Small intestine (tissue), 7 donors: ENCODE measurements around the gene ETV4. TPM values are rescaled to one million over a fixed set of nuclear protein-coding genes. Genes with fewer than 3 reads are reported as not detected.

ENCODE experiments used
- DNase-seq, 2 donors: peaks; one replicate each; pipeline versions ENCODE4 v3.0.0 to v3.0.0-alpha.2; 2013
- FAIRE-seq: peaks from 2 replicates; lab custom pipeline; 2012; peaks lifted over from hg19 to GRCh38; lab: Jason Lieb, UNC
- H3K27ac ChIP-seq, 3 donors: one replicate each; pipeline ENCODE4 v1.5.1; 2013; ENCODE audit warnings: low read length in 2 of 3, mild to moderate bottlenecking in 2 of 3, control low read depth in 1 of 3, inconsistent platforms in 1 of 3, low read depth in 1 of 3, moderate library complexity in 1 of 3
- H3K27me3 ChIP-seq, 3 donors: one replicate each; pipeline ENCODE4 v1.6.1; 2013; ENCODE audit warnings: low read length in 3 of 3, inconsistent platforms in 1 of 3; ENCODE audit not compliant: control insufficient read depth in 3 of 3, insufficient read depth in 3 of 3
- H3K36me3 ChIP-seq, 3 donors: one replicate each; pipeline ENCODE4 v1.6.1; 2013; ENCODE audit warnings: low read length in 3 of 3, inconsistent platforms in 1 of 3, low read depth in 1 of 3, mild to moderate bottlenecking in 1 of 3, moderate library complexity in 1 of 3; ENCODE audit not compliant: control insufficient read depth in 3 of 3, insufficient read depth in 2 of 3
- H3K4me1 ChIP-seq, 3 donors: one replicate each; pipeline ENCODE4 v1.6.1; 2013; ENCODE audit warnings: low read length in 2 of 3, inconsistent platforms in 1 of 3, low read depth in 1 of 3, mild to moderate bottlenecking in 1 of 3, moderate library complexity in 1 of 3; ENCODE audit not compliant: control insufficient read depth in 3 of 3, insufficient read depth in 2 of 3
- H3K4me3 ChIP-seq, 3 donors: one replicate each; pipeline ENCODE4 v1.5.1; 2013; ENCODE audit warnings: low read length in 3 of 3, control low read depth in 1 of 3, inconsistent platforms in 1 of 3, low read depth in 1 of 3, mild to moderate bottlenecking in 1 of 3, moderate library complexity in 1 of 3
- H3K9me3 ChIP-seq, 2 donors: one replicate each; pipeline ENCODE4 v1.6.1; 2013; ENCODE audit warnings: low read depth in 1 of 2, low read length in 1 of 2; ENCODE audit not compliant: control insufficient read depth in 2 of 2, insufficient read depth in 1 of 2
- WGBS, 3 donors: extraction: QIAGEN DNeasy Blood & Tissue Kit; methylation state at CpG; one replicate each; pipeline ENCODE4 v1.1.7; 2013; 5-methylcytosine and 5-hydroxymethylcytosine counted together
- polyA plus RNA-seq, 4 donors: library from polyadenylated mRNA; stranded (reverse) in 3 of 4; unstranded in 1 of 4; fragments of 200-250 nt in 3 of 4; fragments of 120-200 nt in 1 of 4; gene quantifications; one replicate each; pipeline versions ENCODE4 v1.2.1 to v1.2.3, GENCODE V29; 2013
- donor health status: healthy with polysubstance abuse.
- donor health status: control.
- donor health status: control.
- donor health status: Bipolar disorder and iron deficiency.
- donor health status: healthy.

ETV4 gene
- polyA plus RNA-seq, 4 donors, result 1.3 to 16.4 (median 4.5) TPM

DNA sequence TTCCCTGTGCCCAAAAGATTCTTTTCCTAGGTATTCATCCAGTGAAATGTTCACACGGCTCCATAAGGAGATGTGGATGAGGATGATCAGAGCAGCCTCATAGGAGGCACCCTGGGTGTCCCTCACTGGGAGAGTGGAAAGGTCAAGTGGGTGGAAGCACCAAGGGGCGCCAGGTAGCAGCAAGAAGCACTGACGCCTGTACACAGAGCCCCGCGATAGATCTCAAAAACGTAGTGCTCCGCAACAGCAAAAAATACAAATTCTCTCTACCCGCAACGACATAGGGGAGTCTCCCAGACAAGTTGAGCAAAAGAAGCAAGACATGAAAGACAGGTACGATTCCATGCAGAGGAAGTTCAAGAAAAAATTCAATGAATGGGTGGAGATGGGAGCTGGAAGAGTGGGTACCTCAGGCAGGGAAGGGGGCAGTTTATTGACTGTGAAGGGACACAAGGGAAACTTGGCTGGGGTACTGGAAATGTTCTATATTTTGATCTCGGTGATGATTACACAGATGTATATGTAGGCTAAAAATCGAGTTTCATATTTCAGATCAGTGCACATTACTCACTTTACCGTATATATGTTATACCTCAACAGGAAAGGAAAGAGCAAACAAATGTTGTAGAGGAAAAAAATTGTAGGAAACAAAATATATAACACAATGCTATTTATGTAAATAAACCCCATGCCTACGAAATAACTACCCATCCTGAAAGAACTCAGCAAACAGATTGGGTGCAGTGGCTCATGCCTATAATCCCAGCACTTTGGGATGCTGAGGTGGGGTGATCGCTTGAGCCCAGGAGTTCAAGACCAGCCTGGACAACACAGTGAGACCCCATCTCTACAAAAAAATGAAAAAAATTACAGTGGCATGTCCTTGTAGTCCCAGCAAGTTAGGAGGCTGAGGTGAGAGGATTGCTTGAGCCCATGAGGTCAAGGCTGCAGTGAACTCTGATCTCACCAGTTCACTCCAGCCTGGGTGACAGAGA, 17.8 kb upstream of the ETV4 start:
- no peak for DNase-seq
- Histone ChIP-seq H3K4me3 (no peak overlapping the region), H3K27me3 (peaks cover 0 to 3% (median 0%) of the 10 kb centered on the region in 3 donors), H3K4me1 (peaks cover 0 to 19% (median 4%) of the 10 kb centered on the region in 3 donors), H3K27ac (no peak overlapping the region), H3K36me3 (no peaks in the 10 kb centered on the region), H3K9me3 (no peaks in the 10 kb centered on the region)
- 50 to 56% (median 51%) methylated on average over 15 of the region's 15 CpGs for WGBS, 3 donors
- no peak for FAIRE-seq

DNA sequence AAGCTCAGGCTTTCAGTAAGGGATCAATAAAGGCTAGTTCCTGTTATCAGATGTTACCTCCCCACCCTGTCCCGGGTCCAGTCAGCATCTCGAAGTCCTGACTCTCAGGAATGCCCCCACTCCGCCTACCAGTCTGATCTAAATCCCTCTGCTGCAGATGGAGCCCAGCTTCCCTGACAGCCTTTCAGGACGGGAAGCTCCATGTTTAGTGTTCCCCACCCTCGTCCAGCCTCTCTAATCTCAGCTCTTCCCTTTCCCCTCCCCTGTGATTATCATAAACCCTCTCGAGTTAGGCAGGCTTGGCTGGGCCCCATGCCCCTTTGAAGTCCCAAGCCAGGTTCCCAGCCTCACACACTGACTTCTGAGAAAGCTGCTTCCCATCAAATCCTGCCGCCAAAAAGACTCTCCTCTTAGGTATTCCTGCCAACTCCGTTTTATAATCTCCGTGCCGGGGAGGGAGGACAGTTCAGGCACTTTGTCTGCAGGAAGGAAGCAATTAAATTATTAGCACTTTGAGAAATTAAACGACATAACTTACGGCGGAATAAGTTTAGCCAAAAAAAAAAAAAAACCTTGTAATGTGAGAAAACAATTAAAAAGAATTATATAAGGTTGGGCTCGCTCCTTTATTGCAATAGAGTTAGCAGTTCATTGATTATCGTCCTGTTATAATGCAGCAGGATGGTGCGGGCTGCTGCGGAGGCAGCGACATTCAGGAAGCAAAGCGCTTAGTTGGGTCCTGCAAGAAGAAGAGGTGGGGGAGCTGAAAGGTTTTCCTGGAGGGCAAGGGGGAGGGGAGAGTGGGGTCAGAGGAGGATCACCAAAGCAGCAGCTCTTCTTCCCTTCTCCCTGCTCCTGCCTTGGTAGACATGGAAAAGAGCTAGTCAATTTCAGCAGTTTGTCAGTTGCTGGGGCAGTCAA, 16.8 kb upstream of the ETV4 start:
- peak; percentile 34 to 41 for DNase-seq
- 4 to 12% (median 7%) methylated on average over 19 of the region's 19 CpGs for WGBS, 3 donors
- H3K27me3 ChIP-seq, result peaks cover 0 to 3% (median 0%) of the 10 kb centered on the region in 3 donors

DNA sequence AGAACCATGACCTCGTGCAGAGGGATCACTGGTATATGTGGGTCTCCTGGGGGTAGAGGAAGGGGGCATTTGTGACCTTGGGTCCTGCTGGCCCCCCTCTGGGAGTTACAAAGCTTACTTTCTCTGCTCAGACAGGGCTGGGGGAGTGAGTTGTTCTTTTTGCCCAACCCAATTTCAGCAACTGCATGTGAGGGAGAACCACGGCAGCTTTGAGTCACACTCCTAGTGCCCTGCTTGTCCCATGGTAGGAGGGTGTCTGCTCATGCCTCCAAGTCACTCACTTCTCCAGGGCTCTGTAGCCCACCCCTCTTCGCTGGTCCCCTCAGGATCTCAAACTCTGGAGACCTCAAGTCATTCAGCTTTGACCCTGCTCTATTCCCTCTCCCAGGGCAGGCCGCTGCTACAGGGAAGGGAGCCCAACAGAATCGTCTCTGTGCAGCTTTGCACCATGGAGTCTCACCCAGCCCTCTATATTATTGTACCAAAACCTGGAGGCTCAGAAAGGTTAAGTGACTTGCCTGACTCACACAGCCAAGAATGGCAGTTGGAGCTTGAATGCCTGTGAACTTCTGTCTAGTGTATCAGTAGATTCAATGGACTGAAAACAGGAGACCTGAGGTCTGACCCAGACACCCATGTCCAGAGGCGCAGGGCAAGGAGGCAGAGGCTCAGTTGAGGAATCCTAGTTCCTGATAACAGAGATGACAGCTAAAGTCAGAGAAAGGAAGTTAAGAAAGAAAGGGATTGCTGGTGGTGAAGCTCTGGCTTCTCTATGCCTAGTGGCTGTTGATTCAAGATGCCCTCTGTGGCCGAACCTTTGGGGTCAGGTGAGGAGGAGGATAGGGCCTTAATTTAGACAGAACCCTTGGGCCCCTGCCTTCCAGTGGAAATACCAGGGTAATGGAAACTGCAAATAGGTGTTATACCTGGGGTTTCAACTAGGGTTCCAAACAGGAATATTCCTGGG, 14.6 kb upstream of the ETV4 start:
- Histone ChIP-seq H3K27ac (no peak overlapping the region), H3K4me1 (peaks cover 0 to 33% (median 4%) of the 10 kb centered on the region in 3 donors), H3K9me3 (no peaks in the 10 kb centered on the region), H3K27me3 (peaks cover 0 to 3% (median 0%) of the 10 kb centered on the region in 3 donors), H3K36me3 (no peaks in the 10 kb centered on the region), H3K4me3 (no peak overlapping the region)
- DNase-seq, result no peak
- FAIRE-seq, result no peak
- 90% methylated on average over 7 of the region's 7 CpGs for WGBS, 3 donors

More for the DNA sequence above, 16.8 kb upstream of the ETV4 start:
- H3K4me1 ChIP-seq, result peaks cover 0 to 26% (median 4%) of the 10 kb centered on the region in 3 donors
- FAIRE-seq, result no peak
- no peak overlapping the region for H3K4me3 ChIP-seq
- no peaks in the 10 kb centered on the region for H3K36me3 ChIP-seq
- no peaks in the 10 kb centered on the region for H3K9me3 ChIP-seq
- H3K27ac ChIP-seq, result no peak overlapping the region

DNA sequence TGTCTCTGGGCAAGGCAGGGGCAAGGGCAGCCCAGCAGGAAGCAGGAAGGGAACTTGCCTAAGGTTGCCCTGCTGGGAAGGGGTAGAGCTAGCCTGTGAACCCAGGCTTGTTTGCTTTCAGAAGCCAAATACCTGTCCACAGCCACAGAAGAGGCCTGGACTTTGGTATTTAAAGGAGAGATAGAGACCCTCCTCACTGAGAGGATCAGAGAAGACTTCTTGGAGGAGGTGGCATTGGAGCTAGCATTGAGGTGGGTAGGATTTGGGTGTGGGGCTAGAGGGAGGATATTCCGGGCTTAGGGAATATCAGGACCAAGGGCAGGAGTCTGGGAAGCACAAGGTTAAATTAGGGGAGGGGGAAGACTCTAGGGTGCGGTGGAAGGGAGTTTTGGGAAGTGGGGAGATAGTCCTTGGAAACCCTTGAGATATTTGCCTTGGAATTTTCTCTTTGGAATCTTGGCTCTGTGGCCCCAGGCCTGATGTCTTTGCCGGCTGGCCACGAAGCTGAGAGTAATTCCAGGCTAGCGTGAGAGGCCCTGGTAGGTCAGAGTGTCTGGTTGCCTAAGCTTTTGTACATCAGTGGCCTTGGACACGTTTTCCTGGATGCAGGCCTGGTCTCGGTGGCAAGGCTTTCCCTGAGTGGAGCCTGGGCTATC, 13.1 kb upstream of the ETV4 start:
- peaks cover 0 to 47% (median 4%) of the 10 kb centered on the region in 3 donors for H3K4me1 ChIP-seq
- peaks cover 0 to 4% (median 0%) of the 10 kb centered on the region in 3 donors for H3K27me3 ChIP-seq
- no peak overlapping the region for H3K4me3 ChIP-seq
- H3K36me3 ChIP-seq, result peaks cover 0 to 2% (median 0%) of the 10 kb centered on the region in 3 donors
- no peak overlapping the region for H3K27ac ChIP-seq
- 79 to 80% (median 79%) methylated on average over 7 of the region's 7 CpGs for WGBS, 3 donors
- no peak for FAIRE-seq
- DNase-seq, result no peak
- H3K9me3 ChIP-seq, result no peaks in the 10 kb centered on the region

DNA sequence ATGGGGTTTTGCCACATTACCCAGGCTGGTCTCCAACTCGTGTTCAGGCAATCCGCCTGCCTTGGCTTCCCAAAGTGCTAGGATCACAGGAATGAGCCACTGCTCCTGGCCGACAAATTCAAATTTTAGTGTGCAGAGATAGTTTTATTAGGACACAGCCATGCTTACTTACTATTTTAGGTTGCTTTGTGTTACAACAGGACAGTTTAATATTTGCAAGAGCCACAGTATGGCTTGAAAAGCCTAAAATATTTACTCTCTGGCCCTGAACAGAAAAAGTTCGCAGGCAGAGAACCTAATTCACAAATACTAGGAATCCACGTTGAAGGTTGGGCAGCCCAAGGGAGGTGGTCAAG, 12.6 kb upstream of the ETV4 start:
- DNase-seq (no peak), FAIRE-seq (no peak)
- H3K36me3 ChIP-seq, result peaks cover 0 to 2% (median 0%) of the 10 kb centered on the region in 3 donors
- 83 to 85% (median 84%) methylated on average over 5 of the region's 5 CpGs for WGBS, 3 donors
- H3K27ac ChIP-seq, result no peak overlapping the region
- no peaks in the 10 kb centered on the region for H3K9me3 ChIP-seq
- H3K4me1 ChIP-seq, result peaks cover 0 to 48% (median 4%) of the 10 kb centered on the region in 3 donors
- peaks cover 0 to 4% (median 0%) of the 10 kb centered on the region in 3 donors for H3K27me3 ChIP-seq
- no peak overlapping the region for H3K4me3 ChIP-seq

DNA sequence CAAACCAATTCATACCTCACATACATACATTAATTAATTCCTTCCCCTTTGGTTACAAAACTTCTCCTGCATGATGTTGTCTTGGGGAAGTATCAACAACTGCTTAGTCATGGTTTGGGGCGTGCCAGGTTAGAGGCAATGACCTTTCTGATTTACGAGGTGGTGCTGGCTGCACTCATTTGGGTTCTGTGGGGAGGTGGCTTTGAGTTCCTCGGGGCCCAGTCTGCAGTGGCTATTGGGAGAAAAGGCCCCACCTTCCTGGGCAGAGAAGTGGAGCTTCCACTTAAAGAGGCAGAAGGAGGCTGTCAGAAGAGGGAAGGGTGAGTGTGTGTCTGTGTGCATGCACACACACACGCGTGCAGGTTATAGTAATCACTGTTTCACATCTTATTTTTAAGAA, 10.2 kb upstream of the ETV4 start:
- FAIRE-seq, result no peak
- H3K4me3 ChIP-seq, result no peak overlapping the region
- no peaks in the 10 kb centered on the region for H3K9me3 ChIP-seq
- DNase-seq, result peak; percentile 80 to 83
- peaks cover 0 to 2% (median 0%) of the 10 kb centered on the region in 3 donors for H3K36me3 ChIP-seq
- H3K4me1 ChIP-seq, result peaks cover 2 to 50% (median 2%) of the 10 kb centered on the region in 3 donors
- peak overlapping the region in 2 of 3 donors; percentile 7 to 9 for H3K27ac ChIP-seq
- WGBS, 3 donors, result 22 to 31% (median 23%) methylated on average over 5 of the region's 5 CpGs
- peaks cover 0 to 5% (median 0%) of the 10 kb centered on the region in 3 donors for H3K27me3 ChIP-seq

DNA sequence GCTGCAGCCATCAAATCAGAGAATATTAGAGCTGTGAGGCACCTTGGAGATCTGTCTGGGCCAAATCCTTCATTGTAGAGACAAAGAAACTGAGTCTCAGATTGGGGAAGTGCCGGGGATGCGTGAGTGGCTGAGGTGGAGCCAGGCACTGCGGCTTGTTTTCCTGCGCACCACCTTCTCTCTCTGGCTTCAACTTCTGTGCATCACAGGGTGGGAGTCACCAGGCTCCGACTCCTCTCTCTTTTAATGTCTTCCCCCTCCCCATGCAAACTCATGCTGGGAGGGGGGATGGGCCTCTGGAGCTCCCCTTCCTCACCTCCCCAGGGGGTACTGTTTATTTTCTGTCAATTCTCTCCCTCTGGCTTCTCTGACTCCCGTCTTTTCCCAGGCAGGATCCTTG, 8.7 kb upstream of the ETV4 start:
- Histone ChIP-seq H3K27me3 (peaks cover 0 to 5% (median 0%) of the 10 kb centered on the region in 3 donors), H3K9me3 (no peaks in the 10 kb centered on the region), H3K4me1 (peaks cover 2 to 54% (median 2%) of the 10 kb centered on the region in 3 donors), H3K36me3 (peaks cover 0 to 2% (median 0%) of the 10 kb centered on the region in 3 donors), H3K4me3 (no peak overlapping the region), H3K27ac (peak overlapping the region in 1 of 3 donors; percentile 82)
- DNase-seq (no peak), FAIRE-seq (no peak)
- 48 to 56% (median 53%) methylated on average over 6 of the region's 6 CpGs for WGBS, 3 donors
